ENCODE data around the gene DPF3. TPM values are rescaled to one million over a fixed set of nuclear protein-coding genes. Genes with fewer than 3 reads are reported as not detected.

Gene DPF3
- total RNA-seq, 1 donor from 2014 or later: 0.86 TPM

DNA sequence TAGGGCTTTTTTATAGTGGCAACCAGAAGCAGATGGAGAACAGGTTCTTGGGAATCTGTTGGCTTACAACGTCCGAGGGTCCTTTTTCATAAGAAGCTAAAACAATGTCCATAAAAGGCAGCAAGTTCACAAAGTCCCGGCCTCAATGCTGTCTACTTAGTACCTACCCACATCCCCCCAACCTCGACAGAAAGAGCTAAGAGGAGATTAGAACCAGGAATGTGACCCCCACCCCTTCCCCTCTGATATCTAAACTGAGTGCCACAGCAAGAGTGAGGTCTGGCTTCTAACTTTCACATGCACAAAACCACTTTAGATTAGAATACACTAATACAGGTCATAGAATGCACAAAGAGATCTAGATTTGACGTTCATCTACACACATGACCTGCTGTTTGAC is 4.5 kb downstream of the DPF3 start:
- H3K4me3 ChIP-seq (ENCODE audit: low read depth, low read length): no peak overlapping the region
- TF ChIP-seq CTCF (conservative IDR thresholded peaks at IDR 0.05; ENCODE audit: low read depth, low read length): no peak
- no peak for DNase-seq (ENCODE audit: low read depth)

DNA sequence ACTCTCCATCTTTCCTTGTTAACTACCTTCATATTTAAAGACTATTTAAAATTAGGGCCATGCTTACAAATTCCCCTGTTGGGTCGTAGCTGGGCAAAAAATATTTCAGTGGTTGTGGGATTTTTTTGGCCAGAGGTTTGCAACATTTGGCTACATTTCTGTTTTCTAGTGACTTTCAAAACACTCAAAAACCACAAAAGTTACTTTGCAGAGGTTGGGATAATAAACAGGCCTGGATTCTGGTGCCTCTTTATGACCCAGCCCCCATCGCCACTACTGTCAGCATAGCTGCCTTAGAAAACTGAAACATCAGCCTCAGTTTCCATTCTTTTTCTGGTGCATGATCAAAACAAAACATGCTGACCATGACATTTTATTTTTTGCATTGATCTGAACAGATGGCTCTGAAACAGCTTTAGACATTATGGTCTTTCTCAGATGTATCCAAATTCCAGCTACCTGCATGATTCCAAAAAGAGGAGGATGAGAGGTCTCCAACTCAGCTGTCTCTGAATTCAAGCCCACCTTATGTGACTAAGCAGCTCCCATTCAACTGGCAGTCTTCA is 5.2 kb downstream of the DPF3 start:
- no peak for DNase-seq (ENCODE audit: low read depth)
- TF ChIP-seq CTCF (conservative IDR thresholded peaks at IDR 0.05; ENCODE audit: low read depth, low read length): no peak
- no peak overlapping the region for H3K4me3 ChIP-seq (ENCODE audit: low read depth, low read length)

GRCh38 chr14:72888192-72888591 is 5.7 kb downstream of the DPF3 start:
- DNase-seq (ENCODE audit: low read depth): no peak
- TF ChIP-seq CTCF (conservative IDR thresholded peaks at IDR 0.05; ENCODE audit: low read depth, low read length): no peak
- no peak overlapping the region for H3K4me3 ChIP-seq (ENCODE audit: low read depth, low read length)

DNA sequence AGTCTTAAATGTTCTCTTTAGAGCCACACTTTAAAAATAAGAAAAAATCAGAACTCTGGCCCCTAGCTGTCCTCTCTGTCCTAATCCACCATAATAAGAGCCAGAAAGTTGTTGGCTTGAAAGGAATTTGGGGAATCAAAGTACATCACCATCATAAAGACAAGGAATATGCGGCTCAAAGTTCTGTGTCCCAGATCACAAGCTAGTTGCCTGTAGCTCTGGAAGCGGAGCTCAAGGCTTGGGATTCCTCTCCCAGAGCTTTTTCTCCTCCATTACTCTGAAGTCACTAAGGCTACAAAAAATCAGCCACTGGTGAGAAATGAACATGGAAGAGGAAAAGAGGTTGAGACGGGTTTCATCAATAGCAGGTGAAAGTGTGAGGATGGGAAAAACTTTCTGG is 6.4 kb downstream of the DPF3 start:
- no peak for DNase-seq (ENCODE audit: low read depth)
- TF ChIP-seq CTCF (conservative IDR thresholded peaks at IDR 0.05; ENCODE audit: low read depth, low read length): no peak
- no peak overlapping the region for H3K4me3 ChIP-seq (ENCODE audit: low read depth, low read length)

DNA sequence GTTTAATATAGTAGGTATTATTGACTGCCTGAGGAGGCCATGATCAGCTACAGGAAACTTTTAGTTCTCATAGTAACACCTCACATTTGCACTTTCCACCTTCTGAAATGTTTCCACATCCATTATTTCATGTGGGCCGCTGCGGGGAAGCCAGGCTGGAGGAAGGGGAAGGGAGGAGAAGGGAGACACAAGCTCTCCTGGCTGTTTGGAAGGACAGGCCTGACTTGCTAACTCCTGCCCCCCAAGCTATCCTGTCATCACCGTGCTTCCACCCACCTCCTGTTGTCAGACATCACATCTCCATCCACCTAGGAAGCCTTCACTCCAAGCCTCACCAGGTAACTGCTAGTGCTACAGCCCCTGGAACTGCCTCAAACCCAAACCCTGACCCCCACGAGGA is 9.5 kb downstream of the DPF3 start:
- no peak overlapping the region for H3K4me3 ChIP-seq (ENCODE audit: low read depth, low read length)
- no peak for TF ChIP-seq CTCF (conservative IDR thresholded peaks at IDR 0.05; ENCODE audit: low read depth, low read length)
- DNase-seq (ENCODE audit: low read depth): no peak

DNA sequence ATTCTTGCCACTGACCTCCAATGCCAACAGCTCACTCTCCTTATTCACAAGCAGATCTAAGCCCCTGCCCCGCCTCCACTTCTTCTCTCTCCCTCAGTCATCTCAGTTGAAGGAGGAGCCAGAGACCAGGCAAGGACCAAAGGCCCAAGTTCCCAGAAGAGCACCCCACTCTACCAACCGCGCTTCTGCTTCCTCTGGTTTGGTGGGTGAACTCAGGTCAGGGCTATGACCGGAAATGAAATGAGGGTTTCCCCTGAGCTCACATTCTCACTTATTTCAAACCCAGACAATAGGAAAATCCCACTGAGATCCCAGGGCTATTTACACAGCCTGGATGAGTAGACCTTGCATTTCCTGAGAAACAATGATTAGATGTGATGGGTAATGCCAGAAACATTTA is 9.9 kb downstream of the DPF3 start:
- no peak for TF ChIP-seq CTCF (conservative IDR thresholded peaks at IDR 0.05; ENCODE audit: low read depth, low read length)
- DNase-seq (ENCODE audit: low read depth): no peak
- no peak overlapping the region for H3K4me3 ChIP-seq (ENCODE audit: low read depth, low read length)

DNA sequence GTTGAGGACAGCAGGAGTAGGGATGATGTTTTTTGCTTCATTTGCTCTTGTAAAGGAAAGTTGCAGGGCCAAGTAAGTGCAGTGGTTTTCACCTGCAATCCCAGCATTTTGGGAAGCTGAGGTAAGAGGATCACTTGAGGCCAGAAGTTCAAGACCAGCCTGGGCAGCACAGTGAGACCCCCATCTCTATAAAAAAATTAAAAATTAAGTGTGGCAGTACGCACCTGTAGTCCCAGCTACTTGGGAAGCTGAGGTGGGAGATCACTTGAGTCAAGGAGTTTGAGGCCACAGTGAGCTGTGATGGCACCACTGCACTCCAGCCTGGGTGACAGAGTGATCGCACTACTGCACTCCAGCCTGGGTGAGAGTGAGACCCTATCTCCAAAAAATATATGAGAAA is 10.8 kb downstream of the DPF3 start:
- DNase-seq (ENCODE audit: low read depth): no peak
- H3K4me3 ChIP-seq (ENCODE audit: low read depth, low read length): no peak overlapping the region
- TF ChIP-seq CTCF (conservative IDR thresholded peaks at IDR 0.05; ENCODE audit: low read depth, low read length): no peak

Measured in epithelial cell of proximal tubule (primary cell).